CD4-positive, CD25-positive, alpha-beta regulatory T cell (primary cell): ENCODE data around the gene GIPC1. TPM values are rescaled to one million over a fixed set of nuclear protein-coding genes. Genes with fewer than 3 reads are reported as not detected.
A peak's percentile ranks its signal among the peaks of the same experiment; 100 is the strongest.

Source experiments
- ATAC-seq, 2 donors: fragments of 150-1000 bp; cut with Tn5 transposase; one replicate each; pipeline ENCODE4 v1.10.0; 2021; ENCODE audit warnings: low read depth in 2 of 2, moderate number of reproducible peaks in 2 of 2, moderate library complexity in 1 of 2
- DNase-seq, 3 donors: peaks; one replicate each; pipeline versions ENCODE4 v3.0.0 to v3.0.0-alpha.2; 2012 to 2022; ENCODE audit warnings: mixed read lengths in 1 of 3
- H3K27ac ChIP-seq: one replicate; pipeline ENCODE4 v1.7.0; 2013; ENCODE audit warnings: mild to moderate bottlenecking, low read length; ENCODE audit not compliant: insufficient read depth, poor library complexity, severe bottlenecking
- H3K27me3 ChIP-seq: one replicate; pipeline ENCODE4 v1.7.0; 2013; ENCODE audit warnings: low read length; ENCODE audit not compliant: control insufficient read depth, insufficient read depth
- H3K36me3 ChIP-seq: one replicate; pipeline ENCODE4 v1.7.0; 2013; ENCODE audit warnings: mild to moderate bottlenecking, low read length, moderate library complexity; ENCODE audit not compliant: control insufficient read depth, insufficient read depth
- H3K4me1 ChIP-seq: 2 replicates; pipeline ENCODE4 v1.7.0; 2013; ENCODE audit warnings: mild to moderate bottlenecking, low read length; ENCODE audit not compliant: insufficient read depth, control insufficient read depth, poor library complexity, severe bottlenecking
- H3K4me3 ChIP-seq: one replicate; pipeline ENCODE4 v1.7.0; 2013; ENCODE audit warnings: low read depth, mild to moderate bottlenecking, low read length, moderate library complexity
- H3K9me3 ChIP-seq, 2 experiments: 1 replicate in 1 of 2; 2 replicates in 1 of 2; pipeline ENCODE4 v1.7.0; 2013; ENCODE audit warnings: low read length in 2 of 2, mild to moderate bottlenecking in 1 of 2, moderate library complexity in 1 of 2; ENCODE audit not compliant: control insufficient read depth in 2 of 2
- H3K27ac Mint-ChIP-seq, 3 donors: one replicate each; pipeline ENCODE4 v1.8.0; 2020 to 2022; ENCODE audit warnings: mild to moderate bottlenecking in 3 of 3, mixed read lengths in 3 of 3, moderate library complexity in 2 of 3
- H3K27me3 Mint-ChIP-seq: one replicate; pipeline ENCODE4 v1.8.0; 2022; ENCODE audit warnings: mild to moderate bottlenecking, mixed read lengths
- H3K36me3 Mint-ChIP-seq: one replicate; pipeline ENCODE4 v1.8.0; 2020; ENCODE audit warnings: mixed read lengths
- H3K4me1 Mint-ChIP-seq, 4 donors: one replicate each; pipeline ENCODE4 v1.8.0; 2020 to 2022; ENCODE audit warnings: mixed read lengths in 4 of 4, mild to moderate bottlenecking in 1 of 4
- H3K4me3 Mint-ChIP-seq, 4 donors: one replicate each; pipeline ENCODE4 v1.8.0; 2020 to 2022; ENCODE audit warnings: mild to moderate bottlenecking in 4 of 4, mixed read lengths in 4 of 4, moderate library complexity in 3 of 4
- H3K9me3 Mint-ChIP-seq, 7 donors: one replicate each; pipeline ENCODE4 v1.8.0; 2020 to 2022; ENCODE audit warnings: mixed read lengths in 7 of 7, mild to moderate bottlenecking in 3 of 7, moderate library complexity in 2 of 7
- polyA plus RNA-seq, 4 donors: library from polyadenylated mRNA; unstranded; fragments of 300-500 nt; fragmentation: Illumina TruSeq; gene quantifications; one replicate each; pipeline ENCODE4 v1.2.3, GENCODE V29; 2021
- total RNA-seq: library from RNA; stranded (reverse); gene quantifications from one replicate; pipeline ENCODE4 v1.2.3, GENCODE V29; 2022

GIPC1 gene
- total and polyA plus RNA-seq, 5 donors from 2014 or later: 37.5 to 62.0 (median 50.7) TPM

DNA sequence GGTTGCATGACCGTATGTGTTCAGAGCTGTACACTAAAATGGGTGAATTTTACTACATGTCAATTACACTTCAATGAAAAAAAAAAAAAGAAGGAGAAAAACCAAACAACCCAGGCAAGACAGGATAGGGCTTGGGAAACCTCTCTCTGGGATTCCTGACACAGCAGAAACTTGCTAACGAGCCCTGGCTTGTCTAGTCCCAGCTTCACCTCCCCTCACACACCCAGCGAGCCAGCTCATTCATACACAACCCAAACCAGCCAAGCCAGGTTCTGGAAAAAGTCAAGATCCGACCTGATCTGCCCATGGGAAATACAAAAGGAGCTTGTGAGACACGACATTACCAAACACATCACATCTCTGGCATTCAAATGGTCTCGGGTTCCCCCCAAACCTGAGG is 29.8 kb upstream of the GIPC1 start:
- H3K4me3 Mint-ChIP-seq: peak overlapping the region in 2 of 4 donors; percentile 43 to 49
- DNase-seq (no peak), ATAC-seq (no peak)
- peaks cover 6 to 75% (median 35%) of the 10 kb centered on the region in 4 donors for H3K4me1 Mint-ChIP-seq
- H3K36me3 Mint-ChIP-seq: peaks cover 4% of the 10 kb centered on the region
- H3K4me3 ChIP-seq: no peak overlapping the region
- peak overlapping the region; percentile 62 to 100 (median 84) for H3K27ac Mint-ChIP-seq
- H3K27ac ChIP-seq: no peak overlapping the region
- H3K27me3 ChIP-seq: no peaks in the 10 kb centered on the region
- H3K4me1 ChIP-seq: peaks cover 61% of the 10 kb centered on the region
- peaks cover 8% of the 10 kb centered on the region for H3K27me3 Mint-ChIP-seq
- H3K9me3 ChIP-seq: no peaks in the 10 kb centered on the region
- H3K9me3 Mint-ChIP-seq: peaks cover 0 to 2% (median 0%) of the 10 kb centered on the region in 7 donors
- no peaks in the 10 kb centered on the region for H3K36me3 ChIP-seq

DNA sequence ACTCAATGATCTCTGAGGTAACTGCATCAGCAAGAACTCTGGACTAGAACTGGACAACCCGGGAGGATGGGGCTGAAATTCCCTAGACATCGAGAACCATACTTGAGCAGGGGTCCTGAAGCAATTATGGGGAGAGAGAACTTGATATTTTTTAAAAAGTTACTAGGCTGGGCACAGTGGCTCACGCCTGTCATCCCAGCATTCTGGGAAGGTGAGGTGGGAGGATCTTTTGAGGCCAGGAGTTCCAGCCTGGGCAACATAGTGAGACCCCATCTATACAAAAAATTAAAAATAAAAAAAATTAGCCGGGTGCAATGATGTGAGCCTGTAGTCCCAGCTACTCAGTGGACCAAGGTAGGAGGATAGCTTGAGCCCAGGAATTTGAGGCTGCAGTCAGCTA is 24.6 kb upstream of the GIPC1 start:
- peaks cover 6 to 78% (median 53%) of the 10 kb centered on the region in 4 donors for H3K4me1 Mint-ChIP-seq
- H3K4me1 ChIP-seq: peaks cover 78% of the 10 kb centered on the region
- no peak overlapping the region for H3K4me3 ChIP-seq
- no peaks in the 10 kb centered on the region for H3K9me3 ChIP-seq
- H3K36me3 ChIP-seq: peaks cover 14% of the 10 kb centered on the region
- H3K27ac ChIP-seq: peak overlapping the region; percentile 94
- ATAC-seq: no peak
- DNase-seq: no peak
- peaks cover 14% of the 10 kb centered on the region for H3K36me3 Mint-ChIP-seq
- H3K27me3 Mint-ChIP-seq: peaks cover 12% of the 10 kb centered on the region
- H3K27me3 ChIP-seq: no peaks in the 10 kb centered on the region
- peaks cover 0 to 4% (median 0%) of the 10 kb centered on the region in 7 donors for H3K9me3 Mint-ChIP-seq
- H3K27ac Mint-ChIP-seq: peak overlapping the region; percentile 85 to 100 (median 99)
- H3K4me3 Mint-ChIP-seq: peak overlapping the region in 3 of 4 donors; percentile 61 to 84 (median 72)

GRCh38 chr19:14519860-14520407 is 24.0 kb upstream of the GIPC1 start:
- Histone ChIP-seq H3K9me3 (no peaks in the 10 kb centered on the region), H3K27ac (peak overlapping the region; percentile 94), H3K4me1 (peaks cover 84% of the 10 kb centered on the region), H3K27me3 (no peaks in the 10 kb centered on the region), H3K36me3 (peaks cover 20% of the 10 kb centered on the region), H3K4me3 (peak overlapping the region; percentile 31)
- Mint-ChIP-seq H3K36me3 (peaks cover 20% of the 10 kb centered on the region), H3K27me3 (peaks cover 12% of the 10 kb centered on the region), H3K27ac (peak overlapping the region; percentile 85 to 100 (median 99)), H3K4me3 (peak overlapping the region; percentile 61 to 98 (median 78)), H3K9me3 (peaks cover 0 to 4% (median 0%) of the 10 kb centered on the region in 7 donors), H3K4me1 (peaks cover 8 to 79% (median 56%) of the 10 kb centered on the region in 4 donors)
- DNase-seq: no peak
- ATAC-seq: no peak

DNA sequence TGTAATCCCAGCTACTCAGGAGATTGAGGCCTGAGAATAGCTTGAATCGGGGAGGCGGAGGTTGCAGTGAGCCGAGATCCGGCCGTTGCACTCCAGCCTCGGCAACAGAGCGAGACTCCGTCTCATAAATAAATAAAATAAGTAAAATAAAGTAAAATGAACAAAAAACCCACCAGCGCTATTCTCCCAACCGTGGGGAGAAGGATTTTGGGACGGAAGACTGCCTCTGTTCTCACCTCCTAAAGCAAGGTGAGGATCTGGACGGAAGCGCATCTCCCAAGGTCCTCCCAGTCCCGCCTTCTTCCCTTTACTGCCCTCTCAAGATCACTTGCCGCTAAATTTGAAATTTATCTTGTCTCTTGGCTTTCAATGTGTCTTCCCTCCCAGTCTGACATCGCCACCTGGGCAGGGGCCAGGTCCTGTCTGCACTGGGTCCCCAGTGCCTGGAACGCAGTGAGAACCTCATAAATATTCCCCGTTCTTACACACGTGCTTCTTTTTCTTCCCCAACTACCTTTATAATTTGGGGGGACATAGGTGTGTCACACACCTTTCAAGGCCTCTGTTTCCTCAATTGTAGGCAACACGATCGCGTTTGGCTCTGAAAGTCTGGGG is 23.4 kb upstream of the GIPC1 start:
- no peak for ATAC-seq
- Histone ChIP-seq H3K27me3 (no peaks in the 10 kb centered on the region), H3K9me3 (no peaks in the 10 kb centered on the region), H3K4me3 (peak overlapping the region; percentile 31), H3K27ac (peak overlapping the region; percentile 94), H3K4me1 (peaks cover 86% of the 10 kb centered on the region), H3K36me3 (peaks cover 26% of the 10 kb centered on the region)
- H3K27ac Mint-ChIP-seq: peak overlapping the region; percentile 85 to 100 (median 99)
- H3K27me3 Mint-ChIP-seq: peaks cover 12% of the 10 kb centered on the region
- H3K4me1 Mint-ChIP-seq: peaks cover 11 to 80% (median 61%) of the 10 kb centered on the region in 4 donors
- H3K36me3 Mint-ChIP-seq: peaks cover 26% of the 10 kb centered on the region
- peak overlapping the region; percentile 87 to 98 (median 97) for H3K4me3 Mint-ChIP-seq
- no peak for DNase-seq
- peaks cover 0 to 4% (median 0%) of the 10 kb centered on the region in 7 donors for H3K9me3 Mint-ChIP-seq

DNA sequence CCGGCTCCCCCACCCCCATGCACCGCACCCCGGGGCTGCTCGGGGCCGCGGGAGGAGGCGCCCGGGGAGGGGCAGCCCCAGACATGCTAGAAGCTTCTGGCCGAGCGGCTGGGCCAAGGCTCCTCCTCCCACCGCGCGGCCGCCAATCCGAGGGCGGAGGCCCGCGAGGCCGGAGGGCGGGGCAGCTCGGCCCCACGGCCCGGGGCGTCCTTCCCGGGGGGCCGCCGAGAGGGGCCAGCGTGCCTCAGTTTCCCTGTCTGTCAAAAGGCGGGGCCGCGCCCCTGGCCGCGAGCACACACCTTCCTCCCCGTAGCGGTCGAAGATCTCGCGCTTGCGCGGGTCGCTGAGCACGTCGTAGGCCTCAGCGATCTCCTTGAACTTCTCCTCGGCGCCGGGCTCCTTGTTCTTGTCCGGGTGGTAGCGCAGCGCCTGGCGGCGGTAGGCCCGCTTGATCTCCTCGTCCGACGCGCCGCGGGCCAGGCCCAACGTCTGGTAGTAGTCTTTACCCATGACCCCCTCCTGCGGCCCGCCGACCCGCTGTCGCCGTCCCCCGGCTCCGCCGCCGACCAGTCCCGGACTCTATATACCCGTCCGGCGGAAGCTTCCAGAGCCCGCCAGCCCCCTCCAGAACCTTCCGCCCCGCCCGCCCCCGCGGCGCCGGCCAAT is 22.0 kb upstream of the GIPC1 start, which contains the start of gene DNAJB1:
TSS of gene DNAJB1 (minus strand) at position 558 of the 666 bp plus-strand sequence. CDS start at position 510, 48 bp downstream.
- peak; percentile 50 to 63 for ATAC-seq
- H3K36me3 Mint-ChIP-seq: peaks cover 26% of the 10 kb centered on the region
- Histone ChIP-seq H3K4me1 (peaks cover 75% of the 10 kb centered on the region), H3K4me3 (peak within 1 kb of the TSS; percentile 99), H3K27me3 (no peaks in the 10 kb centered on the region), H3K36me3 (peaks cover 34% of the 10 kb centered on the region), H3K9me3 (no peaks in the 10 kb centered on the region), H3K27ac (peak within 1 kb of the TSS; percentile 94)
- peak within 1 kb of the TSS; percentile 98 to 100 (median 99) for H3K27ac Mint-ChIP-seq
- H3K9me3 Mint-ChIP-seq: peaks cover 0 to 4% (median 0%) of the 10 kb centered on the region in 7 donors
- peak within 1 kb of the TSS; percentile 95 to 98 (median 97) for H3K4me3 Mint-ChIP-seq
- peaks cover 12% of the 10 kb centered on the region for H3K27me3 Mint-ChIP-seq
- peaks cover 15 to 80% (median 54%) of the 10 kb centered on the region in 4 donors for H3K4me1 Mint-ChIP-seq
- DNase-seq: peak in 2 of 3 donors; percentile 66 to 76

- peak overlapping the region; percentile 99 for H3K4me3 ChIP-seq
- no peak for ATAC-seq
- peak overlapping the region; percentile 77 to 94 (median 88) for H3K27ac Mint-ChIP-seq
- peaks cover 70% of the 10 kb centered on the region for H3K4me1 ChIP-seq
- H3K27ac ChIP-seq: peak overlapping the region; percentile 94
- peaks cover 8% of the 10 kb centered on the region for H3K27me3 Mint-ChIP-seq
- H3K9me3 ChIP-seq: no peaks in the 10 kb centered on the region
- peaks cover 26% of the 10 kb centered on the region for H3K36me3 Mint-ChIP-seq
- H3K36me3 ChIP-seq: peaks cover 34% of the 10 kb centered on the region
- peaks cover 17 to 77% (median 49%) of the 10 kb centered on the region in 4 donors for H3K4me1 Mint-ChIP-seq
- H3K9me3 Mint-ChIP-seq: peaks cover 0 to 4% (median 0%) of the 10 kb centered on the region in 7 donors
- no peaks in the 10 kb centered on the region for H3K27me3 ChIP-seq
- DNase-seq: no peak
- H3K4me3 Mint-ChIP-seq: peak overlapping the region; percentile 90 to 98 (median 94)
Observed at GRCh38 chr19:14517446-14517839, 21.5 kb upstream of the GIPC1 start.

DNA sequence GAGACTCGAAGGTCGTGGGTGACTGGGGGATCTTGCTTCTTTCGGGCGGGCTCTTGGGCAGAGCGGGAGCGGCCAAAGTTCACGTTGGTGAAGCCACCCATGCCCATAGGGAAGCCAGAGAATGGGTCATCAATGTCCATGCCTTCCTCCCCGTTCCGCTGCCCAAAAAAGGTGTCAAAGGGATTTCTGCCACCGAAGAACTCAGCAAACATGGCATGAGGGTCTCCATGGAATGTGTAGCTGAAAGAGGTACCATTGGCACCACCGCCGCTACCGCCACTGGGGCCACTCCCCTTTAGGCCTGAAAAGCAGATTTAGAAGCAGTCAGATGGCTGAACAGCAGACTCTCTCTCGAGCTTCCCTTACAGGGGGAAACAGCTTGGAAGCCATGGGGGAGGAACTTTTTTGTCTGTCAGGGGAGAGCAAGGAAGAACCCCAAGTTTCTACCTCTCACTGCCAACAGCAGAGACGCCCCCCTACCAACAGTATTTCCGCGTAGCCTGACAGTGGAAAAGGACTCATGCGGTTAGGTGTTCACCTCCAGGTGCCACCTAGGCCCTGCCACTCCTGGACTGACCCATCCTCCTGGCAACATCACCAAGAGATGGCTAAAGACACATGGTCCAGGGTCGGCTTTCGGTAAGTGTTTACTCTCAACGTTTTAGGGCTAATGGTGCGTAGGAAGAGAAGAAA is 21.0 kb upstream of the GIPC1 start:
- no peak for ATAC-seq
- H3K36me3 Mint-ChIP-seq: peaks cover 26% of the 10 kb centered on the region

More for the DNA sequence above, 21.0 kb upstream of the GIPC1 start:
- H3K4me1 ChIP-seq: peaks cover 64% of the 10 kb centered on the region
- peak overlapping the region; percentile 94 for H3K27ac ChIP-seq
- Mint-ChIP-seq H3K9me3 (peaks cover 0 to 2% (median 0%) of the 10 kb centered on the region in 7 donors), H3K27ac (peak overlapping the region; percentile 77 to 94 (median 88)), H3K4me3 (peak overlapping the region; percentile 90 to 98 (median 94)), H3K4me1 (peaks cover 13 to 72% (median 45%) of the 10 kb centered on the region in 4 donors), H3K27me3 (peaks cover 4% of the 10 kb centered on the region)
- peak overlapping the region; percentile 99 for H3K4me3 ChIP-seq
- H3K36me3 ChIP-seq: peaks cover 34% of the 10 kb centered on the region
- H3K9me3 ChIP-seq: no peaks in the 10 kb centered on the region
- H3K27me3 ChIP-seq: no peaks in the 10 kb centered on the region
- DNase-seq: peak in 1 of 3 donors; percentile 37
